ENCODE results near the gene CBFA2T3.

The CBFA2T3 gene

GRCh38 chr16:88971371-88972097, 5.5 kb downstream of the CBFA2T3 start:
- no peak for TF ChIP-seq CTCF (IDR thresholded peaks at IDR 0.05; ENCODE audit: low read depth, low read length, missing control alignments)
- no peak overlapping the region for H3K4me3 ChIP-seq (ENCODE audit: low read depth, low read length)
- in situ Hi-C loops (cut with HindIII; ENCODE audit: low sequenced_read_pairs) = loop anchor here (25.0 kb wide), 1 partner anchor 241 kb away; the partner anchor contains the start of genes SLC22A31 and ZNF778
- no peak for DNase-seq (ENCODE audit: low read depth)

- in situ Hi-C loops (cut with HindIII; ENCODE audit: low sequenced_read_pairs) = loop anchor here (25.0 kb wide), 1 partner anchor 242 kb away; the partner anchor contains the start of genes SLC22A31 and ZNF778
- DNase-seq (ENCODE audit: low read depth) = no peak
- TF ChIP-seq CTCF (IDR thresholded peaks at IDR 0.05; ENCODE audit: low read depth, low read length, missing control alignments) = no peak
- no peak overlapping the region for H3K4me3 ChIP-seq (ENCODE audit: low read depth, low read length)
Observed at GRCh38 chr16:88970539-88971065, 6.4 kb downstream of the CBFA2T3 start.

- in situ Hi-C loops (cut with HindIII; ENCODE audit: low sequenced_read_pairs) = loop anchor here (25.0 kb wide), 1 partner anchor 242 kb away; the partner anchor contains the start of genes SLC22A31 and ZNF778
- TF ChIP-seq CTCF (IDR thresholded peaks at IDR 0.05; ENCODE audit: low read depth, low read length, missing control alignments) = no peak
- no peak for DNase-seq (ENCODE audit: low read depth)
- H3K4me3 ChIP-seq (ENCODE audit: low read depth, low read length) = no peak overlapping the region
Observed at GRCh38 chr16:88970050-88970449, 7.0 kb downstream of the CBFA2T3 start.

GRCh38 chr16:88969361-88969831, 7.6 kb downstream of the CBFA2T3 start:
- no peak for TF ChIP-seq CTCF (IDR thresholded peaks at IDR 0.05; ENCODE audit: low read depth, low read length, missing control alignments)
- H3K4me3 ChIP-seq (ENCODE audit: low read depth, low read length) = no peak overlapping the region
- no peak for DNase-seq (ENCODE audit: low read depth)
- in situ Hi-C loops (cut with HindIII; ENCODE audit: low sequenced_read_pairs) = loop anchor here (25.0 kb wide), 1 partner anchor 243 kb away; the partner anchor contains the start of genes SLC22A31 and ZNF778

- no peak for DNase-seq (ENCODE audit: low read depth)
- H3K4me3 ChIP-seq (ENCODE audit: low read depth, low read length) = no peak overlapping the region
Observed at GRCh38 chr16:88968589-88969280, 8.3 kb downstream of the CBFA2T3 start.

More at GRCh38 chr16:88968589-88969280, 8.3 kb downstream of the CBFA2T3 start:
- TF ChIP-seq CTCF (IDR thresholded peaks at IDR 0.05; ENCODE audit: low read depth, low read length, missing control alignments) = no peak
- in situ Hi-C loops (cut with HindIII; ENCODE audit: low sequenced_read_pairs) = loop anchor here (25.0 kb wide), 1 partner anchor 244 kb away; the partner anchor contains the start of genes SLC22A31 and ZNF778
